ENCODE data around the gene MAP2K3.

DNA sequence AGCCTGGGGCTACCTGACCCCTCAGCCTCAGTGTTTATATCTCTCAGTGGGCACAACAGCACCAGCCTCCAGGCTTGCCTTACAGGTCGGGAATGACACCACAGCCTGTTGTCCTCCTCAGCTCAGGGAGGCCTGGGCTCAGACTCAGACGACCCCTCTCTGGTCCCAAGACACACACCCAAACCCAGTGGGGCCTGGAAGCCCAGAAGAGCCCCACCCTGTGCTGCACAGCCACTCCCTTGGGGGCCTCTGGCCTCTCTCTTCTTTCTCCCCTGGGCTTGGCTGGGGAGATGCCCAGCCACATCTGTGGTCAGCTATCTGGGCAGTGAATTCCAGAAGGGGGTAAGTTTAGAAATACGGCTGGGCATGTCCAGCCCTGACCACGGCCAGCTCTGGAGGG is 33.7 kb upstream of the MAP2K3 start:
- TF ChIP-seq, protein P1, sequence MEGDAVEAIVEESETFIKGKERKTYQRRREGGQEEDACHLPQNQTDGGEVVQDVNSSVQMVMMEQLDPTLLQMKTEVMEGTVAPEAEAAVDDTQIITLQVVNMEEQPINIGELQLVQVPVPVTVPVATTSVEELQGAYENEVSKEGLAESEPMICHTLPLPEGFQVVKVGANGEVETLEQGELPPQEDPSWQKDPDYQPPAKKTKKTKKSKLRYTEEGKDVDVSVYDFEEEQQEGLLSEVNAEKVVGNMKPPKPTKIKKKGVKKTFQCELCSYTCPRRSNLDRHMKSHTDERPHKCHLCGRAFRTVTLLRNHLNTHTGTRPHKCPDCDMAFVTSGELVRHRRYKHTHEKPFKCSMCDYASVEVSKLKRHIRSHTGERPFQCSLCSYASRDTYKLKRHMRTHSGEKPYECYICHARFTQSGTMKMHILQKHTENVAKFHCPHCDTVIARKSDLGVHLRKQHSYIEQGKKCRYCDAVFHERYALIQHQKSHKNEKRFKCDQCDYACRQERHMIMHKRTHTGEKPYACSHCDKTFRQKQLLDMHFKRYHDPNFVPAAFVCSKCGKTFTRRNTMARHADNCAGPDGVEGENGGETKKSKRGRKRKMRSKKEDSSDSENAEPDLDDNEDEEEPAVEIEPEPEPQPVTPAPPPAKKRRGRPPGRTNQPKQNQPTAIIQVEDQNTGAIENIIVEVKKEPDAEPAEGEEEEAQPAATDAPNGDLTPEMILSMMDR (conservative IDR thresholded peaks at IDR 0.05) = no peak
- no peak for TF ChIP-seq EZH2 (IDR thresholded peaks at IDR 0.05; ENCODE audit: low read depth)

Data from PC-9 (cell line).